Right lobe of liver (tissue), 6 donors: ENCODE data around the gene ID2. TPM values are rescaled to one million over a fixed set of nuclear protein-coding genes. Genes with fewer than 3 reads are reported as not detected.

Experiments
- ATAC-seq, 4 donors: fragments of 200-7000 bp; cut with Tn5 transposase; one replicate each; pipeline ENCODE4 v1.9.1; 2020; ENCODE audit warnings: mild to moderate bottlenecking in 4 of 4, moderate library complexity in 4 of 4
- DNase-seq, 3 donors: peaks; one replicate each; pipeline ENCODE4 v3.0.0-alpha.2; 2020
- H3K27ac ChIP-seq, 3 donors: fragments of 200-600 bp; one replicate each; pipeline ENCODE4 v1.8.0; 2022
- H3K27me3 ChIP-seq, 2 donors: fragments of 200-600 bp; one replicate each; pipeline ENCODE4 v1.8.0; 2022
- H3K36me3 ChIP-seq, 4 donors: fragments of 200-600 bp; sonication (generic) in 1 of 4; one replicate each; pipeline versions ENCODE4 v1.5.1 to v1.8.0; 2017 to 2022; ENCODE audit warnings: control low read depth in 1 of 4
- H3K4me1 ChIP-seq, 4 donors: fragments of 200-600 bp; sonication (generic) in 1 of 4; one replicate each; pipeline versions ENCODE4 v1.5.1 to v1.8.0; 2017 to 2022; ENCODE audit warnings: control low read depth in 1 of 4
- H3K4me3 ChIP-seq, 3 donors: fragments of 200-600 bp; one replicate each; pipeline ENCODE4 v1.8.0; 2022
- H3K9me3 ChIP-seq, 4 donors: fragments of 200-600 bp; sonication (generic) in 1 of 4; one replicate each; pipeline versions ENCODE4 v1.5.1 to v1.8.0; 2017 to 2022; ENCODE audit warnings: control low read depth in 1 of 4
- POLR2A ChIP-seq: fragments of 450-650 bp; IDR thresholded peaks from one replicate; pipeline ENCODE4 v1.6.1; 2017; ENCODE audit warnings: antibody characterized with exemption, mild to moderate bottlenecking
- WGBS: methylation state at CpG from one replicate; pipeline ENCODE4 v1.1.6; 2018; ENCODE audit warnings: low coverage, low lambda C conversion rate; ENCODE audit not compliant: insufficient coverage; ENCODE audit errors: missing lambda C conversion rate; 5-methylcytosine and 5-hydroxymethylcytosine counted together
- intact Hi-C, 2 donors: fragments of 100-400 bp; cut with DNase I; formaldehyde crosslinking; loops; one replicate each; pipeline versions ENCODE4 v1.11.2 to v1.14.1; 2022
- total RNA-seq, 6 experiments: library from RNA; depleted of rRNA in 2 of 6; stranded (reverse); fragments of >200 nt in 2 of 6; fragmentation: NEBNext Ultra II Directional in 3 of 6; extraction: Animal tissue kit (Norgen Biotek cat#: 25700) in 3 of 6; gene quantifications; one replicate each; pipeline versions ENCODE4 v1.1.0 to v1.2.4, GENCODE V29; 2016 to 2023
- TF ChIP-seq, protein P1 (sequence below), 4 donors: fragments of 200-600 bp in 3 of 4; fragments of 450-650 bp in 1 of 4; IDR thresholded peaks; one replicate each; pipeline versions ENCODE4 v1.5.1 to v1.8.0; 2016 to 2022; ENCODE audit warnings: antibody characterized with exemption in 4 of 4, mild to moderate bottlenecking in 2 of 4
- donor health status: DM: no; HTN: yes; CAD: no.
- donor health status: DM: no; HTN: no; CAD: no.
- donor health status: DM: no; HTN: no; CAD: no.
- donor health status: DM: no; HTN: yes; CAD: no.
- donor health status: DM: no; HTN: yes; CAD: no.

Gene ID2
- total RNA-seq, 6 experiments from 2014 or later = 103 to 520 (median 191) TPM

DNA sequence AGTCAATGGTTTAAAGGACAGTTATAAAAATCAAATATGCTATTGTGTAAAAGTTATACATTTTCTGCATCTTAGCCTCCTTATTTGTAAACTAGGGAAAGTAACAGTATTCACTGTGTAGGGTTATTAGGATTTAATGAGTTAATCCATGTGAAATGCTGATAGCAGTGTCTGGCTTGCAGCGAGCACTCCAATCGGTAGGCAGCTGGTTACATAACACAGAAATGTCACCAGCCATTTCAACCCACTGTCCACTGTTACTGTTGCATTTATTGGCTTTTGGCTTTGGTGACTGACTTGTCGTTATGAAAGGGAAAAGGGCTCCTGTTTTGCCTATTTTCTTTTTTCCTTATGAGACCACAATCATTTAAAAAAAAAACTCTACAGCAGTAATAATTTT lies 38.9 kb downstream of the ID2 start:
- no peaks in the 10 kb centered on the region for H3K4me1 ChIP-seq
- 43% methylated on average over 3 of the region's 3 CpGs for WGBS
- DNase-seq (no peak), ATAC-seq (no peak)
- no peaks in the 10 kb centered on the region for H3K36me3 ChIP-seq
- H3K27me3 ChIP-seq = no peaks in the 10 kb centered on the region
- H3K4me3 ChIP-seq = no peak overlapping the region
- intact Hi-C loops = no loop called here
- TF ChIP-seq, protein P1, sequence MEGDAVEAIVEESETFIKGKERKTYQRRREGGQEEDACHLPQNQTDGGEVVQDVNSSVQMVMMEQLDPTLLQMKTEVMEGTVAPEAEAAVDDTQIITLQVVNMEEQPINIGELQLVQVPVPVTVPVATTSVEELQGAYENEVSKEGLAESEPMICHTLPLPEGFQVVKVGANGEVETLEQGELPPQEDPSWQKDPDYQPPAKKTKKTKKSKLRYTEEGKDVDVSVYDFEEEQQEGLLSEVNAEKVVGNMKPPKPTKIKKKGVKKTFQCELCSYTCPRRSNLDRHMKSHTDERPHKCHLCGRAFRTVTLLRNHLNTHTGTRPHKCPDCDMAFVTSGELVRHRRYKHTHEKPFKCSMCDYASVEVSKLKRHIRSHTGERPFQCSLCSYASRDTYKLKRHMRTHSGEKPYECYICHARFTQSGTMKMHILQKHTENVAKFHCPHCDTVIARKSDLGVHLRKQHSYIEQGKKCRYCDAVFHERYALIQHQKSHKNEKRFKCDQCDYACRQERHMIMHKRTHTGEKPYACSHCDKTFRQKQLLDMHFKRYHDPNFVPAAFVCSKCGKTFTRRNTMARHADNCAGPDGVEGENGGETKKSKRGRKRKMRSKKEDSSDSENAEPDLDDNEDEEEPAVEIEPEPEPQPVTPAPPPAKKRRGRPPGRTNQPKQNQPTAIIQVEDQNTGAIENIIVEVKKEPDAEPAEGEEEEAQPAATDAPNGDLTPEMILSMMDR (IDR thresholded peaks at IDR 0.05) = no peak
- TF ChIP-seq POLR2A = no peak
- no peaks in the 10 kb centered on the region for H3K9me3 ChIP-seq
- H3K27ac ChIP-seq = no peak overlapping the region

DNA sequence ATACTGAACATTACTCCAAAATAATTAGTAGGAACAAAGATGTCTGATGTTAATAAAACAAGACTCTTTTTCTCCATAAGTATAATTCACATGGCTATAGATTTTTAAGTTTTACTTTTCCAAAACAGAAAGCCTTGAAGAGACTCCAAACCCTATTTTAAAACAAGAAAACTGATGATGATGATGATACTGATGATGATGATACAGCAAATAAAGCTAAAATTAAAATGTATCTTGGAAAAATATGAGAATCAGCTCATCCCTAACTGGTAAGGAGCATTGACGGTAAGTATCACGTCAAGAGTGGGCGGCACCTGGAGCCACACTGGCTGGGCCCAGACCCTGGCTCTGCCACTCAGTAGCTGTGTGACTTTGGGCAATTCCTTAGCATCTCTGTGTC lies 39.6 kb downstream of the ID2 start:
- Histone ChIP-seq H3K9me3 (no peaks in the 10 kb centered on the region), H3K27ac (no peak overlapping the region), H3K36me3 (no peaks in the 10 kb centered on the region), H3K4me3 (no peak overlapping the region), H3K27me3 (no peaks in the 10 kb centered on the region), H3K4me1 (no peaks in the 10 kb centered on the region)
- intact Hi-C loops = no loop called here
- TF ChIP-seq, protein P1 (IDR thresholded peaks at IDR 0.05) = no peak
- TF ChIP-seq POLR2A = no peak
- 93% methylated on average over 3 of the region's 3 CpGs for WGBS
- DNase-seq = no peak
- no peak for ATAC-seq

DNA sequence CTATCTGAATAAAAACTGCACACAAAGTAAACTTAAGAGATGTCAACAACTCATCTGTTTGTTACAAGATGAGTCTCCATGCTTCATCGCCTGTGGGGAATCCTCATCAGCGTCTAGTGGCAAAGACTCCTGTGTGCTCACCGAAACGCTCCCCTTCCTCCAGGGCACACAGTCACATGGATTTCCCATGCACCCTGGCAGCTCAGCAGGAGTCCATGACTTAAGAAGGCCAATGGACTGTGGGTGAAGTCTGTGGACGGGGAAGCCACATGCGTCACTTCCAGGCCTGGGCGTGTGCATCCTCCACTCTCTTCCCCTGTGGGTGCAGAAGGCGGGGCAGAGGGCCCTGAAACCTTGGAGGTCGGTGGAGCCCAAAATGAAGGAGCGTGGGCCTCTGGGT lies 41.1 kb downstream of the ID2 start:
- no peaks in the 10 kb centered on the region for H3K9me3 ChIP-seq
- H3K27me3 ChIP-seq = no peaks in the 10 kb centered on the region
- WGBS = 100% methylated on average over 2 of the region's 10 CpGs
- no peak for TF ChIP-seq POLR2A
- TF ChIP-seq, protein P1 (IDR thresholded peaks at IDR 0.05) = no peak
- no peak overlapping the region for H3K4me3 ChIP-seq
- H3K36me3 ChIP-seq = peaks cover 0 to 1% (median 0%) of the 10 kb centered on the region in 4 donors
- H3K4me1 ChIP-seq = no peaks in the 10 kb centered on the region
- H3K27ac ChIP-seq = no peak overlapping the region
- intact Hi-C loops = no loop called here
- ATAC-seq (no peak), DNase-seq (no peak)

DNA sequence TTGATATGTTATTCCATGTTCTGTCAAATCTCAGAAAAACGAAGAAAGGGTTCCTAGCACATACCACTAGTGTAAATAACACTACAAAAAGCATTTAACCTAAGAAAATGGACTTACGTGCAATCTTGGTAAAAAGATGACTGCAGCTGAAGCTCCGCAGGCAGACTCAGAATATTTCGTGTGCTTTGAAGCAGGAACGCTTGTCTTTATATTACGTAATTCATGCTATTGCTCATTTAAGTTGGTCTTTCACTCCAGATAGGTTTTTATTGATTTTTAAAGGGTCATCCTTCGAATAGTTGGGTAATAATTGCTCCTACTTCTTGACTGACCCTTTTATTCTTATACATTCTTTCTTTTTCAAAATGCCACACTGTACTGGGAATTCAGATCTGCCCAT lies 44.0 kb downstream of the ID2 start:
- 79% methylated on average over 7 of the region's 7 CpGs for WGBS
- TF ChIP-seq, protein P1 (IDR thresholded peaks at IDR 0.05) = no peak
- no peak for TF ChIP-seq POLR2A
- Histone ChIP-seq H3K9me3 (no peaks in the 10 kb centered on the region), H3K36me3 (peaks cover 0 to 25% (median 7%) of the 10 kb centered on the region in 4 donors), H3K4me3 (no peak overlapping the region), H3K27ac (no peak overlapping the region), H3K27me3 (no peaks in the 10 kb centered on the region), H3K4me1 (no peaks in the 10 kb centered on the region)
- intact Hi-C loops = no loop called here
- ATAC-seq (no peak), DNase-seq (no peak)
